Mesenchymal stem cell (in vitro differentiated cells and primary cell): ENCODE measurements around the gene C10orf105.

Experiments
- DNase-seq: peaks from one replicate; pipeline ENCODE4 v3.0.0-alpha.2; 2013
- H2AFZ ChIP-seq: one replicate; pipeline ENCODE4 v1.6.1; 2013; ENCODE audit warnings: low read depth, mild to moderate bottlenecking, control low read depth, inconsistent platforms, low read length, moderate library complexity
- H2AK5ac ChIP-seq: 2 replicates; pipeline ENCODE4 v1.6.1; 2013; ENCODE audit warnings: low read length, moderate library complexity, mild to moderate bottlenecking, inconsistent platforms; ENCODE audit not compliant: severe bottlenecking
- H2BK120ac ChIP-seq: one replicate; pipeline ENCODE4 v1.6.1; 2013; ENCODE audit warnings: low read depth, mild to moderate bottlenecking, inconsistent platforms, low read length, moderate library complexity
- H2BK12ac ChIP-seq, 2 experiments: one replicate each; pipeline ENCODE4 v1.6.1; 2013; ENCODE audit warnings: inconsistent platforms in 2 of 2, low read length in 2 of 2, mild to moderate bottlenecking in 2 of 2, moderate library complexity in 2 of 2, control low read depth in 1 of 2
- H2BK15ac ChIP-seq: one replicate; pipeline ENCODE4 v1.6.1; 2013; ENCODE audit warnings: mild to moderate bottlenecking, low read depth, inconsistent platforms; ENCODE audit not compliant: poor library complexity, severe bottlenecking
- H2BK5ac ChIP-seq: 2 replicates; pipeline ENCODE4 v1.6.1; 2013; ENCODE audit warnings: low read depth, mild to moderate bottlenecking, low read length, control low read depth, inconsistent platforms; ENCODE audit not compliant: poor library complexity, severe bottlenecking
- H3K14ac ChIP-seq, 2 experiments: one replicate each; pipeline ENCODE4 v1.6.1; 2013; ENCODE audit warnings: inconsistent platforms in 2 of 2, low read length in 2 of 2, control low read depth in 1 of 2, mild to moderate bottlenecking in 1 of 2, moderate library complexity in 1 of 2
- H3K18ac ChIP-seq, 2 experiments: one replicate each; pipeline ENCODE4 v1.6.1; 2013; ENCODE audit warnings: inconsistent platforms in 2 of 2, low read length in 2 of 2, control low read depth in 1 of 2, low read depth in 1 of 2, mild to moderate bottlenecking in 1 of 2
- H3K23ac ChIP-seq, 2 experiments: one replicate each; pipeline ENCODE4 v1.6.1; 2013; ENCODE audit warnings: inconsistent platforms in 2 of 2, low read length in 2 of 2, mild to moderate bottlenecking in 2 of 2, moderate library complexity in 2 of 2, control low read depth in 1 of 2
- H3K27ac ChIP-seq: 2 replicates; pipeline ENCODE4 v1.5.1; 2013; ENCODE audit warnings: mild to moderate bottlenecking, moderate library complexity, low read length, control low read depth, inconsistent platforms; ENCODE audit not compliant: poor library complexity, severe bottlenecking
- H3K27me3 ChIP-seq, 2 experiments: 2 replicates each; pipeline versions ENCODE4 v1.6.1 to v1.7.0; 2013; ENCODE audit warnings: low read length in 2 of 2, mild to moderate bottlenecking in 2 of 2, moderate library complexity in 2 of 2, control low read depth in 1 of 2, inconsistent platforms in 1 of 2; ENCODE audit not compliant: control insufficient read depth in 1 of 2, insufficient read depth in 1 of 2
- H3K36me3 ChIP-seq, 2 experiments: 2 replicates each; pipeline versions ENCODE4 v1.6.1 to v1.7.0; 2013; ENCODE audit warnings: low read length in 2 of 2, control low read depth in 1 of 2, inconsistent platforms in 1 of 2, low read depth in 1 of 2, mild to moderate bottlenecking in 1 of 2; ENCODE audit not compliant: insufficient read depth in 2 of 2, control insufficient read depth in 1 of 2
- H3K4ac ChIP-seq, 2 experiments: one replicate each; pipeline ENCODE4 v1.6.1; 2013; ENCODE audit warnings: inconsistent platforms in 2 of 2, low read length in 2 of 2, mild to moderate bottlenecking in 2 of 2, moderate library complexity in 2 of 2, control low read depth in 1 of 2, low read depth in 1 of 2
- H3K4me1 ChIP-seq: 2 replicates; pipeline ENCODE4 v1.6.1; 2013; ENCODE audit warnings: low read depth, low read length, control low read depth; ENCODE audit not compliant: control insufficient read depth, insufficient read depth
- H3K4me2 ChIP-seq: 2 replicates; pipeline ENCODE4 v1.6.1; 2013; ENCODE audit warnings: low read length, mild to moderate bottlenecking, inconsistent platforms; ENCODE audit not compliant: poor library complexity, severe bottlenecking
- H3K4me3 ChIP-seq, 2 experiments: 2 replicates each; pipeline versions ENCODE4 v1.5.1 to v1.7.0; 2013; ENCODE audit warnings: low read length in 2 of 2, mild to moderate bottlenecking in 2 of 2, control low read depth in 1 of 2, low read depth in 1 of 2; ENCODE audit not compliant: insufficient read depth in 1 of 2
- H3K79me1 ChIP-seq: replicated peaks from 2 replicates; pipeline ENCODE4 v1.6.1; 2013; ENCODE audit warnings: mild to moderate bottlenecking, control low read depth, low read length, inconsistent platforms; ENCODE audit not compliant: poor library complexity, severe bottlenecking
- H3K9ac ChIP-seq: 2 replicates; pipeline ENCODE4 v1.7.0; 2013; ENCODE audit warnings: mild to moderate bottlenecking, low read length, moderate library complexity
- H3K9me3 ChIP-seq: 2 replicates; pipeline ENCODE4 v1.7.0; 2013; ENCODE audit warnings: mild to moderate bottlenecking, low read length; ENCODE audit not compliant: control insufficient read depth
- H4K8ac ChIP-seq: one replicate; pipeline ENCODE4 v1.6.1; 2013; ENCODE audit warnings: inconsistent platforms, mild to moderate bottlenecking, low read length, moderate library complexity
- H4K91ac ChIP-seq: one replicate; pipeline ENCODE4 v1.6.1; 2013; ENCODE audit warnings: mild to moderate bottlenecking, low read length, inconsistent platforms
- WGBS: methylation state at CpG from one replicate; pipeline ENCODE4 v1.1.7; 2013; ENCODE audit warnings: mixed read lengths; 5-methylcytosine and 5-hydroxymethylcytosine counted together

Gene C10orf105

GRCh38 chr10:71678057-71678805, 41.3 kb downstream of the C10orf105 start:
- Histone ChIP-seq H3K14ac (no peak overlapping the region), H2BK120ac (no peak overlapping the region), H2BK12ac (no peak overlapping the region), H2BK5ac (no peak overlapping the region), H4K8ac (no peak overlapping the region), H2AFZ (no peak overlapping the region), H2AK5ac (no peak overlapping the region), H3K79me1 (no peaks in the 10 kb centered on the region), H3K4ac (no peak overlapping the region), H3K4me3 (no peak overlapping the region), H3K4me2 (no peak overlapping the region), H3K23ac (no peak overlapping the region), H2BK15ac (no peak overlapping the region), H3K9ac (no peak overlapping the region), H4K91ac (no peak overlapping the region), H3K27ac (no peak overlapping the region), H3K9me3 (no peaks in the 10 kb centered on the region), H3K27me3 (peaks cover 66 to 74% of the 10 kb centered on the region in 2 experiments), H3K18ac (no peak overlapping the region), H3K36me3 (no peaks in the 10 kb centered on the region), H3K4me1 (no peaks in the 10 kb centered on the region)
- no peak for DNase-seq
- 78% methylated on average over 6 of the region's 10 CpGs for WGBS

GRCh38 chr10:71677261-71677660, 42.3 kb downstream of the C10orf105 start:
- WGBS: 91% methylated on average over 17 of the region's 17 CpGs
- Histone ChIP-seq H3K9me3 (no peaks in the 10 kb centered on the region), H3K27ac (no peak overlapping the region), H3K27me3 (peaks cover 66 to 68% of the 10 kb centered on the region in 2 experiments), H3K18ac (no peak overlapping the region), H3K14ac (no peak overlapping the region), H3K79me1 (no peaks in the 10 kb centered on the region), H3K36me3 (no peaks in the 10 kb centered on the region), H2AK5ac (no peak overlapping the region), H3K23ac (no peak overlapping the region), H2BK12ac (no peak overlapping the region), H3K4me3 (no peak overlapping the region), H2BK5ac (no peak overlapping the region), H2AFZ (no peak overlapping the region), H3K4ac (no peak overlapping the region), H4K8ac (no peak overlapping the region), H2BK120ac (no peak overlapping the region), H3K4me2 (no peak overlapping the region), H2BK15ac (no peak overlapping the region), H3K9ac (no peak overlapping the region), H4K91ac (no peak overlapping the region), H3K4me1 (no peaks in the 10 kb centered on the region)
- no peak for DNase-seq

- H2BK12ac ChIP-seq: no peak overlapping the region
- no peak overlapping the region for H2AK5ac ChIP-seq
- no peak overlapping the region for H3K9ac ChIP-seq
- H3K36me3 ChIP-seq: no peaks in the 10 kb centered on the region
- no peak overlapping the region for H2AFZ ChIP-seq
- peaks cover 57 to 63% of the 10 kb centered on the region in 2 experiments for H3K27me3 ChIP-seq
- no peak overlapping the region for H4K8ac ChIP-seq
- H2BK120ac ChIP-seq: no peak overlapping the region
- 93% methylated on average over 6 of the region's 6 CpGs for WGBS
- H3K23ac ChIP-seq: no peak overlapping the region
- H2BK15ac ChIP-seq: no peak overlapping the region
- no peak overlapping the region for H3K4ac ChIP-seq
- H3K14ac ChIP-seq: no peak overlapping the region
- no peak overlapping the region for H4K91ac ChIP-seq
- no peak for DNase-seq
- H3K27ac ChIP-seq: no peak overlapping the region
- no peak overlapping the region for H3K18ac ChIP-seq
- no peaks in the 10 kb centered on the region for H3K79me1 ChIP-seq
- H3K4me3 ChIP-seq: no peak overlapping the region
- H3K4me2 ChIP-seq: no peak overlapping the region
- no peak overlapping the region for H2BK5ac ChIP-seq
- no peaks in the 10 kb centered on the region for H3K9me3 ChIP-seq
- no peaks in the 10 kb centered on the region for H3K4me1 ChIP-seq
These were observed 44.1 kb downstream of the C10orf105 start for GRCh38 chr10:71675295-71675970.
